OCI-LY1 (cell line): ENCODE results near the gene ABCG8.

Experiments
- H2AFZ ChIP-seq: fragments of 200-600 bp; sonication (generic), shearing (Covaris generic); 2 replicates; pipeline ENCODE4 v1.6.0; 2014; ENCODE audit warnings: antibody characterized with exemption, mild to moderate bottlenecking, low read length
- H3F3A ChIP-seq: fragments of 200-600 bp; sonication (generic), shearing (Covaris generic); 2 replicates; pipeline ENCODE4 v1.6.0; 2014; ENCODE audit warnings: mild to moderate bottlenecking, antibody characterized with exemption, low read length, moderate library complexity; ENCODE audit not compliant: insufficient read depth
- H3K27ac ChIP-seq: fragments of 200-600 bp; sonication (generic); 2 replicates; pipeline ENCODE4 v1.5.1; 2014; ENCODE audit warnings: low read length, mixed run types, mild to moderate bottlenecking, low read depth; ENCODE audit not compliant: poor library complexity, severe bottlenecking
- H3K27me3 ChIP-seq: fragments of 200-600 bp; sonication (generic); 2 replicates; pipeline ENCODE4 v1.6.0; 2014; ENCODE audit warnings: antibody characterized with exemption, mild to moderate bottlenecking, low read length, moderate library complexity; ENCODE audit not compliant: insufficient read depth
- H3K36me3 ChIP-seq: fragments of 200-600 bp; sonication (generic); 2 replicates; pipeline ENCODE4 v1.6.1; 2014; ENCODE audit warnings: mild to moderate bottlenecking, antibody characterized with exemption, low read length, moderate library complexity, mixed read lengths; ENCODE audit not compliant: insufficient read depth
- H3K4me1 ChIP-seq: fragments of 200-600 bp; sonication (generic); 2 replicates; pipeline ENCODE4 v1.5.1; 2014; ENCODE audit warnings: mild to moderate bottlenecking, low read length, moderate library complexity; ENCODE audit not compliant: insufficient read depth, severe bottlenecking
- H3K4me2 ChIP-seq: fragments of 200-600 bp; sonication (generic), shearing (Covaris generic); 2 replicates; pipeline ENCODE4 v1.6.1; 2014; ENCODE audit warnings: low read length
- H3K4me3 ChIP-seq: fragments of 200-600 bp; sonication (generic); 2 replicates; pipeline ENCODE4 v1.5.1; 2014; ENCODE audit warnings: low read length, low read depth, mild to moderate bottlenecking, mixed read lengths; ENCODE audit not compliant: poor library complexity, severe bottlenecking
- H3K79me2 ChIP-seq: fragments of 200-600 bp; shearing (Covaris generic); 2 replicates; pipeline ENCODE4 v1.6.1; 2016; ENCODE audit warnings: mixed run types, low read length, mixed read lengths; ENCODE audit not compliant: insufficient read depth
- H3K9ac ChIP-seq: fragments of 200-600 bp; sonication (generic), shearing (Covaris generic); 2 replicates; pipeline ENCODE4 v1.6.1; 2014; ENCODE audit warnings: mild to moderate bottlenecking, low read length, mixed read lengths
- H3K9me2 ChIP-seq: fragments of 200-600 bp; sonication (generic), shearing (Covaris generic); 2 replicates; pipeline ENCODE4 v1.6.1; 2014; ENCODE audit warnings: low read depth, mild to moderate bottlenecking, low read length, mixed read lengths
- H3K9me3 ChIP-seq: fragments of 200-600 bp; shearing (Covaris generic); 2 replicates; pipeline ENCODE4 v1.6.1; 2014; ENCODE audit warnings: low read length, mixed read lengths
- H4K20me1 ChIP-seq: fragments of 200-600 bp; sonication (generic), shearing (Covaris generic); 2 replicates; pipeline ENCODE4 v1.6.0; 2016; ENCODE audit warnings: mild to moderate bottlenecking, low read length; ENCODE audit not compliant: insufficient read depth
- CTCF ChIP-seq: fragments of 200-600 bp; sonication (generic), shearing (Covaris generic); IDR thresholded peaks from 2 replicates; pipeline ENCODE4 v1.5.1; 2017; ENCODE audit warnings: mild to moderate bottlenecking, antibody characterized with exemption, low read length, moderate library complexity, mixed read lengths
- EZH2 ChIP-seq: fragments of 200-600 bp; sonication (generic), shearing (Covaris generic); IDR thresholded peaks from 2 replicates; pipeline ENCODE4 v1.8.0; 2017; ENCODE audit warnings: borderline replicate concordance, mixed run types, mild to moderate bottlenecking, antibody characterized with exemption, low read length, moderate library complexity, mixed read lengths

Gene ABCG8

GRCh38 chr2:43838560-43839267 lies at the start of gene ABCG8, which contains the start of gene ABCG5:
Gene ABCG8 (plus strand): TSS chr2:43838971. CDS start chr2:43839054, 83 bp downstream.
Gene ABCG5 (minus strand): TSS chr2:43838839. CDS start chr2:43838679, 160 bp downstream.
- Histone ChIP-seq H4K20me1 (no peaks in the 10 kb centered on the region), H3K4me2 (no peak within 1 kb of the TSS), H3K27me3 (no peaks in the 10 kb centered on the region; the same call in 1 of the 2 replicates), H3K4me3 (no peak within 1 kb of the TSS), H3K27ac (no peak within 1 kb of the TSS), H2AFZ (no peak within 1 kb of the TSS), H3K4me1 (no peaks in the 10 kb centered on the region), H3K9me2 (no peaks in the 10 kb centered on the region), H3K79me2 (no peaks in the 10 kb centered on the region), H3K9me3 (no peaks in the 10 kb centered on the region), H3F3A (no peaks in the 10 kb centered on the region), H3K9ac (no peak within 1 kb of the TSS), H3K36me3 (no peaks in the 10 kb centered on the region)
- no peak for TF ChIP-seq EZH2
- no peak for TF ChIP-seq CTCF

- Histone ChIP-seq H3F3A (no peaks in the 10 kb centered on the region), H3K9me2 (no peaks in the 10 kb centered on the region), H2AFZ (no peak overlapping the region), H4K20me1 (no peaks in the 10 kb centered on the region), H3K9ac (no peak overlapping the region), H3K4me2 (no peak overlapping the region), H3K4me3 (no peak overlapping the region), H3K27ac (no peak overlapping the region), H3K36me3 (no peaks in the 10 kb centered on the region), H3K9me3 (no peaks in the 10 kb centered on the region), H3K79me2 (no peaks in the 10 kb centered on the region), H3K4me1 (no peaks in the 10 kb centered on the region), H3K27me3 (no peaks in the 10 kb centered on the region)
- TF ChIP-seq CTCF: no peak
- no peak for TF ChIP-seq EZH2
Measured at GRCh38 chr2:43790147-43790546, 48.6 kb upstream of the ABCG8 start.

GRCh38 chr2:43791035-43791765 lies 47.6 kb upstream of the ABCG8 start:
- Histone ChIP-seq H3K4me2 (no peak overlapping the region), H3K4me3 (no peak overlapping the region), H3K9me3 (no peaks in the 10 kb centered on the region), H3K27ac (no peak overlapping the region), H4K20me1 (no peaks in the 10 kb centered on the region), H2AFZ (no peak overlapping the region), H3K9ac (no peak overlapping the region), H3K79me2 (no peaks in the 10 kb centered on the region), H3K36me3 (no peaks in the 10 kb centered on the region), H3F3A (no peaks in the 10 kb centered on the region), H3K9me2 (no peaks in the 10 kb centered on the region), H3K4me1 (no peaks in the 10 kb centered on the region), H3K27me3 (no peaks in the 10 kb centered on the region)
- TF ChIP-seq EZH2 (no peak), CTCF (no peak)
